Activated naive CD8-positive, alpha-beta T cell treated with anti-CD3 and anti-CD28 coated beads, Interleukin-2, amount 50 U/mL, for 24 hours (primary cell): ENCODE measurements around the gene RPS10.
"Not testable (repeated sequence)": the region's sequence is repeated elsewhere in the genome, so short reads cannot be mapped to it uniquely, and the experiment has no call there.

Source experiments
- ATAC-seq: fragments of 150-1000 bp; cut with Tn5 transposase; one replicate; pipeline ENCODE4 v1.10.0; 2021
- DNase-seq: peaks from one replicate; pipeline ENCODE4 v3.0.0; 2021
- H3K27ac Mint-ChIP-seq: one replicate; pipeline ENCODE4 v1.8.0; 2021; ENCODE audit warnings: mild to moderate bottlenecking, mixed read lengths
- H3K27me3 Mint-ChIP-seq: one replicate; pipeline ENCODE4 v1.8.0; 2021; ENCODE audit warnings: mixed read lengths
- H3K36me3 Mint-ChIP-seq: one replicate; pipeline ENCODE4 v1.8.0; 2021; ENCODE audit warnings: low read depth, mixed read lengths
- H3K4me1 Mint-ChIP-seq: one replicate; pipeline ENCODE4 v1.8.0; 2021; ENCODE audit warnings: mixed read lengths
- H3K4me3 Mint-ChIP-seq: one replicate; pipeline ENCODE4 v1.8.0; 2021; ENCODE audit warnings: mild to moderate bottlenecking, moderate library complexity, mixed read lengths
- H3K9me3 Mint-ChIP-seq: one replicate; pipeline ENCODE4 v1.8.0; 2021; ENCODE audit warnings: mixed read lengths

Gene RPS10

GRCh38 chr6:34377984-34378383 lies 47.9 kb downstream of the RPS10 start:
- H3K36me3 Mint-ChIP-seq: peaks cover 6% of the 10 kb centered on the region
- H3K4me1 Mint-ChIP-seq: peaks cover 6% of the 10 kb centered on the region
- H3K27ac Mint-ChIP-seq: no peak overlapping the region
- DNase-seq (no peak), ATAC-seq (no peak)
- H3K27me3 Mint-ChIP-seq: no peaks in the 10 kb centered on the region
- no peak overlapping the region for H3K4me3 Mint-ChIP-seq
- no peaks in the 10 kb centered on the region for H3K9me3 Mint-ChIP-seq

GRCh38 chr6:34377571-34377970 lies 48.3 kb downstream of the RPS10 start:
- H3K4me1 Mint-ChIP-seq, DNase-seq, H3K9me3 Mint-ChIP-seq, H3K27ac Mint-ChIP-seq, ATAC-seq, H3K36me3 Mint-ChIP-seq, H3K4me3 Mint-ChIP-seq, H3K27me3 Mint-ChIP-seq: not testable (repeated sequence)

GRCh38 chr6:34375833-34376232 lies 50.0 kb downstream of the RPS10 start:
- ATAC-seq (no peak), DNase-seq (no peak)
- Mint-ChIP-seq H3K27me3 (no peaks in the 10 kb centered on the region), H3K27ac (no peak overlapping the region), H3K4me3 (no peak overlapping the region), H3K36me3 (peaks cover 8% of the 10 kb centered on the region), H3K4me1 (peaks cover 9% of the 10 kb centered on the region), H3K9me3 (no peaks in the 10 kb centered on the region)

GRCh38 chr6:34374508-34374907 lies 51.4 kb downstream of the RPS10 start:
- Mint-ChIP-seq H3K9me3 (no peaks in the 10 kb centered on the region), H3K27ac (no peak overlapping the region), H3K36me3 (peaks cover 8% of the 10 kb centered on the region), H3K4me1 (peaks cover 14% of the 10 kb centered on the region), H3K27me3 (no peaks in the 10 kb centered on the region), H3K4me3 (no peak overlapping the region)
- DNase-seq (no peak), ATAC-seq (no peak)

- Mint-ChIP-seq H3K36me3 (peaks cover 8% of the 10 kb centered on the region), H3K27ac (no peak overlapping the region), H3K9me3 (no peaks in the 10 kb centered on the region), H3K4me3 (no peak overlapping the region), H3K4me1 (peaks cover 16% of the 10 kb centered on the region), H3K27me3 (no peaks in the 10 kb centered on the region)
- ATAC-seq (no peak), DNase-seq (no peak)
Measured at GRCh38 chr6:34374069-34374468, 51.8 kb downstream of the RPS10 start.

GRCh38 chr6:34373511-34373910 lies 52.4 kb downstream of the RPS10 start:
- DNase-seq (no peak), ATAC-seq (no peak)
- Mint-ChIP-seq H3K4me3 (no peak overlapping the region), H3K27me3 (no peaks in the 10 kb centered on the region), H3K36me3 (peaks cover 8% of the 10 kb centered on the region), H3K27ac (no peak overlapping the region), H3K4me1 (peaks cover 12% of the 10 kb centered on the region), H3K9me3 (no peaks in the 10 kb centered on the region)

- not testable (repeated sequence) for ATAC-seq, DNase-seq
Measured at GRCh38 chr6:34371865-34372264, 54.0 kb downstream of the RPS10 start.

GRCh38 chr6:34370361-34370760 lies 55.5 kb downstream of the RPS10 start:
- H3K9me3 Mint-ChIP-seq: no peaks in the 10 kb centered on the region
- H3K4me3 Mint-ChIP-seq: no peak overlapping the region
- H3K27me3 Mint-ChIP-seq: no peaks in the 10 kb centered on the region
- ATAC-seq: no peak
- H3K36me3 Mint-ChIP-seq: peaks cover 6% of the 10 kb centered on the region
- no peak overlapping the region for H3K27ac Mint-ChIP-seq
- peaks cover 22% of the 10 kb centered on the region for H3K4me1 Mint-ChIP-seq
- no peak for DNase-seq

More at GRCh38 chr6:34371865-34372264, 54.0 kb downstream of the RPS10 start:
- H3K27me3 Mint-ChIP-seq, H3K4me3 Mint-ChIP-seq, H3K27ac Mint-ChIP-seq, H3K9me3 Mint-ChIP-seq, H3K36me3 Mint-ChIP-seq: not testable (repeated sequence)
- peaks cover 15% of the 10 kb centered on the region for H3K4me1 Mint-ChIP-seq

GRCh38 chr6:34369385-34369784 lies 56.5 kb downstream of the RPS10 start:
- H3K9me3 Mint-ChIP-seq: no peaks in the 10 kb centered on the region
- DNase-seq (no peak), ATAC-seq (no peak)
- H3K27ac Mint-ChIP-seq: no peak overlapping the region
- no peaks in the 10 kb centered on the region for H3K27me3 Mint-ChIP-seq
- peaks cover 25% of the 10 kb centered on the region for H3K4me1 Mint-ChIP-seq
- H3K36me3 Mint-ChIP-seq: peaks cover 6% of the 10 kb centered on the region
- H3K4me3 Mint-ChIP-seq: no peak overlapping the region
